Activated gamma-delta T cell (primary cell): Measurements from ENCODE around the gene BRMS1.
"Not testable (repeated sequence)": the region's sequence is repeated elsewhere in the genome, so short reads cannot be mapped to it uniquely, and the experiment has no call there.

Source experiments
- DNase-seq: peaks from one replicate; lab custom pipeline; 2025; lab: John Stamatoyannopoulos, UW

BRMS1 gene

DNA sequence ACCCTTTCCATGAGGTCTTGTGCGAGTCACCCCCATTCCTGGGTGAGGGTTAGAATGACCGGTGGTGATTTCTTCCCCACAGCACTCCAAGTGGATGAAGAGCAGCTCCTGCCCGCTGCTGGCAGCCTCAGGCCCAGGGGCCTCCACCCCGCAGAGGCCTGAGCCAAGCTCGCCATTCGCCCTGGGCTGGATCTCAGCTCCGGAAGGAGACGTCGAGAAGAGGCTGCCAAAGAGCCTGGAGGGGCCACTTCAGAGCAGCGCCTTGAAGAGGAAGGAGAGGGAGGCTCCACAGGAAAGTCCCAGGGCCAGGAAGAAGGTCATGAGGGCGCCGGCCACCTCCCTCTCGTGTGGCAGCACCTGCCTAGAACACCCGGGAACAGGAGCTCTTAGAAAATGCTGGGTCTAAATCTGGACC lies 18.3 kb upstream of the BRMS1 start:
- no peak for DNase-seq

DNA sequence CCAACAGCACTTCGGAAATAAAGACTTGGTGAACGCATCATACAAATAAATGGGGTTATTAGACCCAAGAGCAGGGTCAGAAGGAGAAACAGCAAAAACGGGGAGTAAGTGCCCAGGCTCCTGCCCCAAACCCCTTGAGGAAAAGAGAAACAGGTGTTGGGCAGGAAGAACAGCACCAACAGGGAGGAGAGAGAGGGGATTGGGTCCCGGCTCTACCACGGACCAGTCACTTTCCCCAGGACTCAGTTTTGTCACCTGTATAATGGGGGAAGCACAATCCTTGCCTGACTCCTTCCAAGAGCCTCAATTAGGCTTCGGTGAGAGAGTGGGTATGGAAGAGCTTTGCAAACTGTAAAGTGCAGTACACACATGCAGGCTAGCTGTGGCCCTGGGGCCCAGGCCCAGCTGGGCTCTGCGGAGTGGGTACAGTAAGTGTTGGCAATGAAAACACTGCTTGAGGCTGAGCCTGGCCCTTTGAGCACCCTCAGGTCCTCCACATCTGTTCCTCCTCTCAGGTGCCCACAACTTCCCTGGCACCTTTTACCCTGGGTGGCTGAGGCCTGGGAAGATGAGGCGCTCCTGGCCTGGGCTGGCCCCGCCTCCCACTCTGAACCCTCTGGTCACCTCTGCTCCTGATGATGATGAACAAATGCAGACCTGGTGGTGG lies 17.7 kb upstream of the BRMS1 start:
- DNase-seq: no peak

DNA sequence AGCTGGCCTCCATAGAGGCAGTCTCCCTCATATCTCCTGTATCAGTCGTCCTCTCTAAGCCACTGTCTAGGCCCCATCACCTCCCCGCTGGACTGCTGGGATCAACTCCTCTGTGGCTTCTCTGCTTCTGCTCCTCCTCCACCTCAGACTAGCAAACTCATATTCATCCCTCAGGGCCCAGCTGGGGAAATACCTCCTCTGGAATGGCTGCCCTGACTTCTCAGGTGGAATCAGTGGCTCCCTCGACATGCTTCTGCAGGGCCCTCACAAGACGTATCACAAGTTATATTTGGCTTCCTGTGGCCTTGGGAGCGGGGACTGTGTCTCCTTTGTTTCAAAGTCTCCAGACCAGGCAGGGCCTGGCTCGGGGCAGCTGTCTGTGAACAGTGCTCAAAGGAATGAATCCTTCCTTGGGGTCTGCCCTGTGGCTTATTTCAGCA lies 16.6 kb upstream of the BRMS1 start:
- no peak for DNase-seq

DNA sequence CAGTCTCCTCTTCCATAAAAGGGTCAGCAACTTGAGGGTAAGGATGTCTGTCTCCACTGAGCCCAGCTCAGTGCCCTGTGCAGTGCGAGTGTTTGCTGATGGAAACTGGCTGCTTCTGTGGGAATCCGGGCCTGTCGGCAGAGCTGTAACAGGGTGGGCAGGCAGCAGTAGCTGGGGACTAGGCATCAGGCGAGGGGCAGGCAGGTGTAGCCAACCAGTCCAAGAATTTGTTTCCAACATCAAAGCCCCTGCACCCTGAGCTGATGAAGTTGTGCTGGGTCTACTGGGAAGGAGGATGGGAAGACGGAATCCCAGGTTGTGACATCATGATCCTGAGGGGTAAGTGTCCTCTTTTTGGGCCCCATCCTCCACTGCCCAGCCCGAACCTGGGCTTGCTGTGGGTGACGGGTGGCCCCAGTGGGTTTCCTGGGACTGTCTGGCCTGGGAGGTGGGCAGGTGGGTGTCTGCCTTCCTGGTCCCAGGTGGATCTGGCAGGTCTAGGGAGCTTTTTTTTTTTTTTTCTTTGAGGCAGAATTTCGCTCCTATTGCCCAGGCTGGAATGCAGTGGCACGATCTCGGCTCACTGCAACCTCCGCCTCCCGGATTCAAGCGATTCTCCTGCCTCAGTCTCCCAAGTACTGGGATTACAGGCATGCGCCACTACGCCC lies 15.6 kb upstream of the BRMS1 start:
- no peak for DNase-seq

DNA sequence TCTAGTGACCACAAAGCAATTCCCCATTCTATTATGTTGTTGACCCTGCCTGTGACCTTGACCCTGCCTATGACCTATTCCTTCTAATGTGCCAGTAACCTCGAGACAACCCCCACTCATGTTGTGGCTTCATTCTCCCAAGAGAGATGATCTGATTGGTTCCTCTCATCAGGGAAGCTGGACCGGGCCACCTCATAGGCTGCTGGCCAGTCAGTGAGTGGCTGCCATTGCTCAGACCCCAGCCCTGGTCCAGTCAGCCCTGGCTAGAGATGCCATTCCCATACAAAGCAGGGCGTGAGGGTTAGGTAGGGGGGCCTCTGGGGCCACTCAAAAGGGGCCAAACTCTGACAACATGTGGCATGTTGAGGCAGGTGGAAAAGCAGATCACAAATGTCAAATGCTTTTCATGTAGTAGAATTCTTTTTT lies 14.8 kb upstream of the BRMS1 start:
- no peak for DNase-seq

DNA sequence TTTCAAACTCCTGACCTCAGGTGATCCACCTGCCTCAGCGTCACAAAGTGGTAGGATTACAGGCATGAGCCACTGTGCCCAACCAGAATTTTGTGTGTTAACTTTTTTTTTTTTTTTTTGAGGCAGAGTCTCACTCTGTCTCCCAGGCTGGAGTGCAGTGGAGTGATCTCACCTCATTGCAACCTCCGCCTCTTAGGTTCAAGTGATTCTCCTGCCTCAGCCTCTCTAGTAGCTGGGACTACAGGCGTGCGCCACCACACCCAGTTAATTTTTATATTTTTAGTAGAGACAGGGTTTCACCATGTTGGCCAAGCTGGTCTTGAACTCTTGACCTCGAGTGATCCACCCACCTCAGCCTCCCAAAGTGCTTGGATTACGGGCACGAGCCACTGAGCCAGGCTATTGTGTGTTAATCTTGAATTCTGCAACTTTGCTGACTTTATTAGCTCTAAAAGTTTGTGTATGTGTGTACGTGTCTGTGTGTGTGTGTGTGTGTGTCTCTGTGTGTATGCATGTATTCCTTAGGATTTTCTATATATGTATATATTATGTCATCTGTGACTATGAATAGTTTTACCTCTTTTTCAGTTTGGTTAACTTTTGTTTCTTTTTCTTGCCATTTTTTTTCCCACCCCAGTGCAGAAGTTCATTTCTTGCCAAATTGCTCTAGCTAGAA lies 5.8 kb upstream of the BRMS1 start:
- DNase-seq: not testable (repeated sequence)

DNA sequence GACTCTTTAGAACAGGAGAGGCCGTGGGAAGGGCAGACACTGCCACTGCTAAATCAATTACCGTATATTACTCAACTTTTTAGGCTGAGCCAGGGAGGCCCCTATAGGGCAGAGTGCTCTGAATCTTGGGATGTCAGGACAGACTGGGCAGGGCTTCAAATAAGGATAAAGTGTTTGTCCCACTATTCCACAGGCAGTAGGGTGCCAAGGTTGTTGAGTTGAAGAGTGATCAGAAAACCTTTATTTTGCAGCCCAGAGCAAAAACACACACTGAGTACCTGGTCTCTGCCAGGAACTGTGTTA lies 4.1 kb upstream of the BRMS1 start:
- DNase-seq: no peak

DNA sequence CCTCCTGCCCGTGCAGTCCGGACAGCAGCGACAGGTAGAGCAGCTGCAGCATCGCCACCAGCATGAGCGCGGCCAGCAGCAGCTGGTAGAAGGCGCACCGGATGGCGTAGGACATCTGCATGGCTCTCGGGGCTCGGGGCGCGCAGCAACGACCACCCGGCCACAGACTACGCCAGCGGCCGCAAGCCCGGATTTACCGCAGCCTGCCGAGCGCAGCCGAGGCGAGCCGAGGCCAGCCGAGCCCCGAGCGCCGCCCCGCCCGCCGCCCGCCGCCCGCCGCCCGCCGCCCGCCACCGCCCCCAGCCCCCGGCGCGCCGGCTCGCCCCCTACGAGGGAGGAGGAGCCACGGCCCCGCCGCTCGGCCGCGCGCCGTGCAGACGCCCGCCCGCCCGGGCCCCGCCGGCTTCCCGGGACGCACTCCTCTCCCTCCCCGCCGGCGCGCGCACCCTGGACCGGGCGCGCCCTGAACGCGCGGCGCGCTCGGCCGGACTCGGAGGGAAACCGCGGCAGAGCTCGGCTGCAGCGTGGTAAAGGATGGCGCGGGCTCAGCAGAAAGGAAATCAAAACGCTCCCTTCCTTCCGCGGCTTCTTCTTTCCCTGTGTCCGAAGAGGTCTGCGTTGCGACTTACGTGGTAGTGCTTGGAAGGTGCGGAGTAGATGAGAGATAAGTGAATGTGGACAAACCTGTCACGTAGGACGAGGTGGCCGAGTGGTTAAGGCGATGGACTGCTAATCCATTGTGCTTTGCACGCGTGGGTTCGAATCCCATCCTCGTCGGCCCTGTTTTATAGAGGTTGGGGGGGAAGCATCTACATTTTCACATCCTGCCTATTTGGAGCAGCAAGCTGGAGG lies 2.7 kb upstream of the BRMS1 start, which contains the start of gene B4GAT1:
Gene B4GAT1, minus strand, starts transcription at position 205 of the 852 bp plus-strand sequence. Its CDS starts 84 bp downstream, at position 121.
- DNase-seq: peak; percentile 55

DNA sequence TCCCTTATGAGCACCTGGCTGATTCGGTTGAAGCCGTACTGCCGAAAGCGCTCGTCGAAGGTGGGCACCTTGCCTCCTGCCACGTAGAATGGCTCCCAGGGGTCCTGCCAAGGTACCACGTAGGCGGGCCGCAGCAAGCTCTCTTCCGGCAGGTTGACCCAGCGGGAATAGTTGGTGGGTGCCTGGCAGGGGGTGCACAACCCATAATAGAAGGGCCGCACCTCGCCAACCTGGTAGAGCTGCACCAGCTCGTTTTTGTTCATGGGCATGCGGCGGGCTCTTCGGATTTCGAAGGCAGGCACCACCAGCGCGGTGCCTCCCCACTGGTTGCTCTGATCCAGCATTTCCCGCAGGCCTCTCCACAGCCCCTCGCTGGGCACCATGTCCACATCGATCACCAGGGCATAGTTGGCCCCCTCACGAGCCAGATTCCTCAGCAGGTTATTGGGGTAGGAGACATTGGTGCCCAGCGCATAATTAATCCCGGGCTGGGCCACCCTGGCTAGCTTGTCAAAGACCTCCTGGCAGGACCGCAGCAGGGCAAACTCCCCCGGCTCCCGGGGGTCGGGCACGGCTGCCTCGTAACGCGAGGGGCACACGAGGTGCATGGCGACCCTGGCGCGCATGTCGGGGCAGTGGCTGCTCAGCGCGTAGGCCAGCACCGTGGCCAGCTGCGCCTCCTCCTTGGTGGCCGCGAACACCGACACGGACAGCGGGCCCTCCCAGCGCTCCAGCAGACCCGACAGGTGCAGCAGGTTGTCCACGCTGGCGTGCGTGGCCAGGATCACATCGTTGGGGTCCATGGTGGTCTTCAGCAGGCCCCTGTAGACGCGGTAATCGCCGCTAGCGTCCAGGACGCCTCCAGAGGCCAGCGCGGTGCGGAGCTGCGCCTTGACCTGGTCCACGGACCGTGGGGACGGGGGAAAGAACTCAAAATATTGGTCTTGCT lies 1.8 kb upstream of the BRMS1 start:
- DNase-seq: no peak

DNA sequence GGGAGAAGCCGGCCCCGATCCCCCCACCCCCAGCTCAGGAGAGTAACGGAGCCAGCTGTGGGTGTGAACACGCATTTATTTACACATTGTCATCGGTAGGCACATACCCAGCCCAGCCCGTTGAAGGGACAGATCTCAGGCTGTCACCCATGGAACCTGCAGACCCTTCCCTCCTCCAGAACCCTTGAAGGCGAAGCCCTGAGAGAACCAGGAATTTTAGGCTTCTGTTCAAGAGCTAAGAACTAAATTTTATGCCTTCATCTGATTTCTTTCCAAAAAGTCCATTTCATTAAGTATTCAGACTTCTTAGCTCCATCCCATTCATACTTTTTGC lies 379 bp upstream of the BRMS1 start:
- DNase-seq: no peak

DNA sequence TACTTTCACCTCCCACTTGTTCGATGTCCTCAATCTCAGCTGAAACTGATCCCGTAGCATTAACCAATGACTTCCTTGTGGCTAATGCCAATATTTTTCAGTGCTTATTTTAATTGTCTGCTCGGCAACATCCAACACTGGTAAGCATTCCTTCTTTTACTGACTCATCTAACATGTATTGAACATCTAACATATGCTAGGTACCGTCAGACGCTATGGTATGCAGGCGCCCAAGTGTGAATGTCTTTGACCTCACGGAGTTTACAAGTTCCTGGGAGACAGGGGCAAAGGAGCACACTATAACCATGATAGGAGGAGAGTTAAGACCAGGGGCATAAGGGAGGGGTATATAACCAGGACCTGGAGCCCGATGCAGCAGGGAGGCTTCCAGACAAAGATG lies 1.7 kb downstream of the BRMS1 start:
- DNase-seq: no peak

DNA sequence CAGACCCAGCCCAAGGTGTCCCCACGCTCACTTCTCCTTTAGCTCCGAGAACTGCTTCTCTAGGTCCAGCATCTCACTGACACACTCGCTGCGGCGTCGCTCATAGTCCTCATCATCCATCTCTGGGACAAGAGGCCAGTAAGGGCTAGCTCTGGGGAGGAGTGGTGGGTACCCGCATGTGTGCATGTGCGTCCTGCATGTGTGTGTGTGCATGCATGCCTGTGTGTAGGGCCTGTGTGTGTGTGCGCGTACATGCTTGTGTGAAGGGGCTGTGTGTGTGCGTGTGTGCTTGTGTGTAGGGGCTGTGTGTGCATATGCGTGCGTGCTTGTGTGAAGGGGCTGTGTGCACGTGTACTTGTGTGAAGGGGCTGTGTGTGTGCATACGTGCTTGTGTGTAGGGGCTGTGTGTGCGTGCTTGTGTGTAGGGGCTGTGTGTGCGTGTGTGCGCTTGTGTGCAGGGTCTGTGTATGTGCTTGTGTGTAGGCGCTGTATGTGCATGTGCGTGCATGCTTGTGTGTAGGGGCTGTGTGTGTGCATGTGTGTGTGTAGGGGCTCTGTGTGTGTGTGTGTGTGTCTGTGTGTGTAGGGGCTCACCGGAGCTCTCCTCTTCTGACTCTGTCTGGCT lies 3.3 kb downstream of the BRMS1 start:
- DNase-seq: no peak

DNA sequence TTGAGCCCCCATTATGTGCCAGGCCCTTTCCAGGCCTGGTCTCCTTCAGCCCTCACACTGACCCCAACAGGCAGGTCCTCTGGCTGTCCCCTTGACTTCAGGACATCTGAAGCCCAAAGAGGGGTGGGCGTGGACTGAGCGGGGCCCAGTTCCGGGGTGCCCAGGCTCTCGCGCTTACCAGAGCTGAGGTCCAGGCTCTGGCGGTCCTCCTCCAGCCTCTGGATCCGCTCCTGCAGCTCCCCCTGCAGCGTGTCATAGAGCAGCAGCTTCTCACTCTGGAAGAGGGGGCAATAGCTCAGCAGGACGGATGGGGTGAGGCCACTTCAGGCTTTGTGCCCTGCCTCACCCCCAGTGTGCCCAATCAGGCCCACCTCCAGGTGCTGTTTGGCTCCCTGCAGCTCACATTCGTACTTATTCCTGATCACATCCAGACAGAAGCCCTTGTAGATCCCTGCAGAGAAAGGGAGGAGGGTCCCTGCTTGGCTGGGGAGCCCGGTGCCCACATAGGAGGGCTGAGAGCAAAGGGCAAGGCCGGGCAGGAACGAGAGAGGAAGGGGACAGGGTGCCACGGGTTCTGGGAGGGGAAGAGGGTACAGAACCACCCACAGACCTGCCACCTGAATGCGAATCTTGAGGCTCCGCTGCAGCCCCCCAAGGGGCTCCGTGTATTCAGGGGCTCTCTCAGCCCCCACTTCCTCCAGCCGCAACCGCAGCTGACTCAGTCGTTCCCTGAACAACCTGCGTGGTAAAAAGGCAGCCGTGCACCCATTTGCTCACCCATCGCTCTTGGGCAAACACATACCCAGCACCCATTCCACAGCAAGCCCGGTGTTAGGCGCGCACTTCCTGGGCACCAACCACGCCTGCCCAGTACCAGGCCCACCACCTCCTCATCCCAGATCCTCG lies 4.1 kb downstream of the BRMS1 start:
- no peak for DNase-seq

DNA sequence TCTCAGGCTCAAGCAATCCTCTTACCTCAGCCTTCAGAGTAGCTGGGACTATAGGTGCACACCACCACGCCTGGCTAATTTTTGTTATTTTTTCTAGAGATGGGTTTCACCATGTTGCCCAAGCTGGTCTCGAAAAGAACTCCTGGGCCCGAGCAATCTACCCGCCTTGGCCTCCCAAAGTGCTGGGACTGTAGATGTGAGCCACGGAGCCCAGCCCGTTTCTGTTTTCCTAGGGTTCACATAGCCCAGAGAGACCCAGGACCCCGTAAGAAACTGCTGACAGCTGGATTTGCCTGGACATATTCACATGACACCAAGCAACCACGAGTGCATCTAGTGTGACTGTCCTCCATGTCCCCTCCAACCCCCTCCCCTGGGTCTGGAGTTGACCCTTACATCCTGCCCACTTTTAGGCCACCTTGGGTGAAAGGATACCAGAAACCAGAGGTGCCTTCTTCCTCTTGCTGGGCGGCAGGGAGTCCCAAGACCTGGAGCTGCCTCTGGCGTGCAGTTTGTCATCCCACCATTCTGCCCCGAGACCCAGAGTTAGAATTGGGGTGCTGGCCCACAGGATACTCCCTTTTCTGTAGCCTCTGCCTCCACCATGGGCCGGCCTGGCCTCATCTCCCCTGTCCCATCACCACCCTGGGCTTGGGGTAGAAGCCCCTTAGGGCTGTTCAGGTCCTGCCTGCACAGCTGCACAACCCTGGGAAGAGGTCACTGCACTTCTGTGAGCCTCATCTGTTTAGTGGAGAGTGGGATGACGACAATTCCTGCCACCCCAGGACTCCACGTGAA lies 5.0 kb downstream of the BRMS1 start:
- DNase-seq: no peak

DNA sequence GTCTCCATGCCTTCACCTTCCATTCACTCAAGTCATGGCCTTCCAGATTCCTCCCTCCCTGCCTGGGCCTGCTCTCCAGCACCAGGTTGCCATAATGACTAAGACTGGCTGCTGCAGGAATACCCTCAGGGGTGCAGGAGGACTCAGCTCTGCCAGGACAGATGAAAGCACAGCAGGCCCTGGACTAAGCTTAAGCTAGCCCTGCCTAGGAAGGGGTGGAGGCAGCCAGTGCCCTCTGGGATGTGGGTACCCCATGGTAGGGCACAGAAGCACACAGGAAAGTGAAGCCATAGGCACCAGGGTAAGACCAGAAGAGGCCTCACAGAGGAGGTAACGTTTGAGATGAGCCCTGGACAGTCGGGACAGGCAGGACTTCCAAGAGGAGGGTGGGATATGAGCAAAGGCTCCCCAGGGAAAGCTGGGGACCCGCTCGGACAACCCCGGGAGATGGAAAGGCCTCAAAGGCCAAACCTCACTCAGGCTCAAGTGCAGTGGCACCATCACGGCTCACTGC lies 5.7 kb downstream of the BRMS1 start:
- no peak for DNase-seq

DNA sequence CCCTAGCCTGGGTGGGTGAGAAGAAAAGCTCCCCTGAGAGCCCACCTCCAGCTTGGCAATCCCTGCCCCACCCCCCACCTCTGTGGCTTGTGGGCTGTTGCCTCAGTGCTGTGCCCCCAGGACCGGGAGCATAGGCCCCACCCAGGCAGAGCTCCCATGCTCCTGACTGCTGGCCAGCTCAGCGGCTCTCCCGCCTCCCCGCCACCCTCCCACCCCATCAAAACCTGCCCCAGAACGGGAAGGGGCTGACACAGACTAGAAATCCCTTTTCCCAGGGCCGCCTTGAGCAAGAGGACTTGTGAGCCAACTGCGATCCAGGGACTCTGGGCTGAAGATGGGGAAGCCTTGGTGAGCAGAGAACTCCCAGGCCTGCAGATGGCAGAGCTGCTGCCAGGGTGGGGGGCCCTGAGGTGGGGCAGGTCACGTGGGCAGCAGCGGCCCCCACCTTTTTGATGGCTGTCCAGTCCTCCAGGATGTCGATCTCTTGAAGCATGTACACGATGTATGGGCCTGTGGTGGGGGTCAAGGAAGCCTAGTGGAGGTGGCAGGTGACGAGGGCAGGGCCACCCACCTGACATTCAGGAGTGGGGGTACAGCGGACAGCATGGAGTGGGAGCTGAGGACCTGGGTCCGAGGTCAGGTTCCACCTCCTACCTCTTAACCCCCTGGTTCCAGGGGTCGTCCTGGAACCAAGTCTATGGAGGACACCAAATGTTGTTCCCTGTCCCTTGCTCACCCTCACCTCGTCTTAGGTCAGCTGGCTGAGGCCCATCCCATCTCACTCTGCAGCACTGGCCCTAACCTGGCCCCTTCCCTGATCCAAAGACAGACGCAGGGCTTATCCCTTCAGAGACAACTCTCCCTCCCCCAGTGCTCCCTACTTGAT lies 6.4 kb downstream of the BRMS1 start:
- DNase-seq: no peak

DNA sequence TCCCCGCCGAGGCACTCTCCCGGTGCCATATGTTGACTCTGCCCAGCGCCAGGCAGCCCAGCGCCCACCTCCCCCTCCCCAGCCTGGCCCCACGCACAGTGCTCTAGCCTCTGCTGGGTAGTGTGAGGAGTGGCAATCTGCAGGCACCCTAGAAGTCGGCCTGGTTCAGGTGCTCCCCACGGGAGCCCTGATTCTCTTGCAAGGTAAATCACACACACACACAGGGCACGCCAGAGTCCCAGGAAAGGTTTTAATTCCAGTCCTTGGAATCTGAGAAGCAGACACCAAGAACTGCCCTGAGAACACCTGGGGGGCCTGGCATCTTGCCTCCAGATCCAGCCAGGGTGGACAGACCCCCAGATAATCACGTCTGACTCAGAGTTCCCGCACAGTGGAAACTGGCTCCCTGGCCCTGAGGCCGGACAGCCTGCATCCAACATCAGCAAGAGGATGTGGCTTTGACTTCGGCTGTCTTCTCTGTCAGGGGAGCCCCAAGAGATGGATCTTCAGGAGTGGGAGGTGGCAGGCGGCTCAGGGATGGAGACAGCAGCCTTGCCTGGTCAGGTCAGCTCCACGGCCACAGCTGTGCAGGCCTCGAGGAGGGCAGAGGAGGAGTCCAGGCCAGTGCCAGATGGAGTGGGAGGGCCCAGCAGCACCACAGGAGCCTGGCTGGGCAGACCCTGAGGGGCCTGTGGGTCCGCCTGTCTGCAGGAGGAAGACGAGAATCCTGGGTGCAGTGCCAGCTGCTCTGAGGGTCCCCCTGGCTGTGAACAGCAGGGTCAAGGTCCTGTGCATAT lies 7.6 kb downstream of the BRMS1 start:
- DNase-seq: no peak
